HG02973 (cell line): ENCODE results near the gene ADCY3.
"Not testable (repeated sequence)": the region's sequence is repeated elsewhere in the genome, so short reads cannot be mapped to it uniquely, and the experiment has no call there.

ENCODE experiments used
- ATAC-seq: cut with Tn5 transposase; IDR thresholded peaks from one replicate; pipeline ENCODE4 v1.9.1; 2021; ENCODE audit warnings: moderate library complexity; ENCODE audit not compliant: unreplicated experiment

The ADCY3 gene

GRCh38 chr2:24852431-24853020, 67.5 kb downstream of the ADCY3 start:
- no peak for ATAC-seq

GRCh38 chr2:24852026-24852425, 68.0 kb downstream of the ADCY3 start:
- no peak for ATAC-seq

- no peak for ATAC-seq
These were observed 69.1 kb downstream of the ADCY3 start for GRCh38 chr2:24850944-24851343.

- ATAC-seq = no peak
These were observed 74.3 kb downstream of the ADCY3 start for GRCh38 chr2:24845691-24846090.

- ATAC-seq = no peak
These were observed 75.9 kb downstream of the ADCY3 start for GRCh38 chr2:24844023-24844685.

GRCh38 chr2:24843330-24843860, 76.6 kb downstream of the ADCY3 start:
- ATAC-seq = no peak

GRCh38 chr2:24842081-24843050, 77.7 kb downstream of the ADCY3 start:
- no peak for ATAC-seq

- ATAC-seq = no peak
These were observed 78.8 kb downstream of the ADCY3 start for GRCh38 chr2:24840962-24841945.

- no peak for ATAC-seq
These were observed 79.7 kb downstream of the ADCY3 start for GRCh38 chr2:24840164-24840869.

GRCh38 chr2:24839729-24840128, 80.3 kb downstream of the ADCY3 start:
- ATAC-seq = no peak

GRCh38 chr2:24838541-24838940, 81.5 kb downstream of the ADCY3 start:
- no peak for ATAC-seq

GRCh38 chr2:24837996-24838513, 82.0 kb downstream of the ADCY3 start:
- no peak for ATAC-seq

GRCh38 chr2:24836706-24837105, 83.3 kb downstream of the ADCY3 start:
- ATAC-seq = no peak

- ATAC-seq = no peak
These were observed 83.8 kb downstream of the ADCY3 start for GRCh38 chr2:24836206-24836605.

GRCh38 chr2:24835411-24835810, 84.6 kb downstream of the ADCY3 start:
- not testable (repeated sequence) for ATAC-seq

- no peak for ATAC-seq
These were observed 85.2 kb downstream of the ADCY3 start for GRCh38 chr2:24834733-24835395.

- ATAC-seq = no peak
These were observed 86.0 kb downstream of the ADCY3 start for GRCh38 chr2:24833821-24834732.
